ENCODE data around the gene ATP1A4.

- TF ChIP-seq ZBTB39 (CRISPR knock-in tag; IDR thresholded peaks at IDR 0.05) = no peak
- no peak for TF ChIP-seq EP300 (IDR thresholded peaks at IDR 0.05; ENCODE audit: low read depth in 2 of 2, low read length in 2 of 2)
- no peak for TF ChIP-seq EP300 (CRISPR knock-in tag; IDR thresholded peaks at IDR 0.05; ENCODE audit: borderline replicate concordance)
- TF ChIP-seq POLR2AphosphoS5 (IDR thresholded peaks at IDR 0.05; ENCODE audit: low read depth, low read length) = no peak
- no peak for TF ChIP-seq KDM2A (CRISPR knock-in tag; IDR thresholded peaks at IDR 0.05; ENCODE audit: borderline replicate concordance, low read depth)
These were observed 75.6 kb downstream of the ATP1A4 start for GRCh38 chr1:160227034-160227433.

Data from HepG2 (cell line).